K562 (cell line): ENCODE results near the gene B9D2. TPM values are rescaled to one million over a fixed set of nuclear protein-coding genes. Genes with fewer than 3 reads are reported as not detected.

Experiments used
- KAT8 ChIP-seq: fragments of 450-650 bp; IDR thresholded peaks from 2 replicates; pipeline ENCODE4 v1.6.1; 2016; ENCODE audit warnings: low read depth, mild to moderate bottlenecking
- MLX ChIP-seq, 2 experiments: fragments of 450-650 bp in 1 of 2; sonication (generic) in 1 of 2; formaldehyde crosslinking; conservative IDR thresholded peaks; 2 replicates each; pipeline versions ENCODE4 v1.4.0 to v1.8.1; 2020 to 2022; ENCODE audit warnings: mild to moderate bottlenecking in 1 of 2, missing genetic modification reagents in 1 of 2
- NBN ChIP-seq: fragments of 450-650 bp; IDR thresholded peaks from 2 replicates; pipeline ENCODE4 v1.6.1; 2016; ENCODE audit warnings: low read depth, mild to moderate bottlenecking
- RNF2 ChIP-seq: sonication (generic); IDR thresholded peaks from 2 replicates; pipeline ENCODE4 v1.6.1; 2016
- SPI1 ChIP-seq: IDR thresholded peaks from 2 replicates; pipeline ENCODE4 v1.6.1; 2011; ENCODE audit warnings: low read depth, low read length, control low read depth, borderline replicate concordance
- TGIF2 ChIP-seq: sonication (generic); formaldehyde crosslinking; IDR thresholded peaks from 2 replicates; pipeline ENCODE4 v1.8.1; 2022; ENCODE audit warnings: mild to moderate bottlenecking, missing genetic modification reagents, moderate library complexity
- ZNF263 ChIP-seq: sonication (generic); formaldehyde crosslinking; IDR thresholded peaks from 2 replicates; pipeline ENCODE4 v1.8.0; 2022; ENCODE audit warnings: mild to moderate bottlenecking, missing genetic modification reagents, borderline replicate concordance
- ZNF277 ChIP-seq: fragments of 250-450 bp; sonication (Bioruptor Pico); IDR thresholded peaks from 2 replicates; pipeline ENCODE4 v1.8.0; 2022; ENCODE audit warnings: inconsistent platforms, mild to moderate bottlenecking, moderate library complexity, borderline replicate concordance
- ZNF785 ChIP-seq: fragments of 250-450 bp; sonication (Bioruptor Pico); IDR thresholded peaks from 2 replicates; pipeline ENCODE4 v1.4.0; 2020; ENCODE audit warnings: mild to moderate bottlenecking
- polyA plus RNA-seq, 8 experiments: library from polyadenylated mRNA; depleted of rRNA in 4 of 8; stranded (reverse) in 5 of 8; unstranded in 3 of 8; fragments of >200 nt; fragmentation: Nextera tagmentation in 2 of 8; fragmentation: Illumina TruSeq in 1 of 8; extraction: Ambion mirVana in 2 of 8; extraction: Trizol in 1 of 8; gene quantifications; 2 replicates each; pipeline versions ENCODE4 v1.2.1 to v1.2.3, GENCODE V29; 2011 to 2014; ENCODE audit warnings: inconsistent platforms in 1 of 8, missing spikeins in 1 of 8
- total RNA-seq, 7 experiments: library from RNA; depleted of rRNA in 6 of 7; stranded (reverse); fragments of >200 nt in 6 of 7; fragmentation: Illumina TruSeq in 2 of 7; extraction: Trizol in 2 of 7; gene quantifications; 2 replicates each; pipeline versions ENCODE4 v1.2.1 to v1.2.3, GENCODE V29; 2011 to 2021; ENCODE audit warnings: low replicate concordance in 1 of 7
- TF ChIP-seq, protein P1 (sequence below): fragments of 250-450 bp; sonication (Bioruptor Pico); IDR thresholded peaks from 2 replicates; pipeline ENCODE4 v1.4.0; 2020; ENCODE audit warnings: mild to moderate bottlenecking, moderate library complexity, borderline replicate concordance
- TF ChIP-seq, protein P2 (sequence below), 3 experiments: fragments of 200-800 bp in 1 of 3; fragments of 250-450 bp in 1 of 3; fragments of 450-650 bp in 1 of 3; sonication (Bioruptor Pico) in 1 of 3; sonication (Bioruptor generic) in 1 of 3; formaldehyde crosslinking in 1 of 3; IDR thresholded peaks; 2 replicates each; pipeline versions ENCODE4 v1.6.1 to v1.8.0; 2016 to 2022; ENCODE audit warnings: mild to moderate bottlenecking in 2 of 3, missing genetic modification characterization in 2 of 3, missing compliant biosample characterization in 1 of 3, moderate library complexity in 1 of 3

B9D2 gene
- total and polyA plus RNA-seq, 9 of the 15 experiments (the other 6 are each of a cell fraction or from before 2014, with no cell fraction given): 0.83 to 6.9 (median 2.8) TPM

DNA sequence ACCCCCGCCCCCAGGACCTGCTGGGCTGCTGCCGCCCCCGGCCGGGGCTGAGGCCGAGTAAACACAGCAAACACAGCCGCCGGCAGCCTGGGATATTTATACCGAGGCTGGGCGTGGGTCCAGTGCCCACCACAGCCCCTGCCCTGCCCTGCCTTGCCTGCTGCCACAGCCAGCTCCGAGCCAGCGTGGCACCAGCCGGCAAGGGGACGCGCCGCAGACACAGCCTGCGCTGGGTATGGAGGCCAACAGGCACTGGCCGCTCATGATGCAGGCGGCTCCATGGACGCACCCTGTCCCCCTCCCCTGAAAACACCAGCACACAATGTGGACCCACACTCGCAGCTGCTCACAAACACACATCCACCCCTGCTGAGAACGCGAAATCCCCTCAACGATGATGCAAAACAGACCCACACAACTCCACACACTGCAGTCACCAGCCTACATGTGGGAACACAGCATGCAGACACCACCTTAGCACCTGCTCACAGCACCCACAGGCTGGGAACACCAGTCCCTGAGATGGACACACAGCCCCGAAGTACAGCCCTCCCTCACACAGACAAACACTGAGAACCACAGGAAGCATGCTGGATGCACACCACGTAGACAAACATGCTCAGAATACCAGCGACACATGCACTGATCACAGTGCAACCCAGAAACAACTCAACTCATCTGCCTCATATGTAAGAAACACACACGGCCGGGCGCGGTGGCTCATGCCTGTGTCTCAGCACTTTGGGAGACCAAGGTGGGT lies 37.8 kb downstream of the B9D2 start (continued):
- TF ChIP-seq, protein P1, sequence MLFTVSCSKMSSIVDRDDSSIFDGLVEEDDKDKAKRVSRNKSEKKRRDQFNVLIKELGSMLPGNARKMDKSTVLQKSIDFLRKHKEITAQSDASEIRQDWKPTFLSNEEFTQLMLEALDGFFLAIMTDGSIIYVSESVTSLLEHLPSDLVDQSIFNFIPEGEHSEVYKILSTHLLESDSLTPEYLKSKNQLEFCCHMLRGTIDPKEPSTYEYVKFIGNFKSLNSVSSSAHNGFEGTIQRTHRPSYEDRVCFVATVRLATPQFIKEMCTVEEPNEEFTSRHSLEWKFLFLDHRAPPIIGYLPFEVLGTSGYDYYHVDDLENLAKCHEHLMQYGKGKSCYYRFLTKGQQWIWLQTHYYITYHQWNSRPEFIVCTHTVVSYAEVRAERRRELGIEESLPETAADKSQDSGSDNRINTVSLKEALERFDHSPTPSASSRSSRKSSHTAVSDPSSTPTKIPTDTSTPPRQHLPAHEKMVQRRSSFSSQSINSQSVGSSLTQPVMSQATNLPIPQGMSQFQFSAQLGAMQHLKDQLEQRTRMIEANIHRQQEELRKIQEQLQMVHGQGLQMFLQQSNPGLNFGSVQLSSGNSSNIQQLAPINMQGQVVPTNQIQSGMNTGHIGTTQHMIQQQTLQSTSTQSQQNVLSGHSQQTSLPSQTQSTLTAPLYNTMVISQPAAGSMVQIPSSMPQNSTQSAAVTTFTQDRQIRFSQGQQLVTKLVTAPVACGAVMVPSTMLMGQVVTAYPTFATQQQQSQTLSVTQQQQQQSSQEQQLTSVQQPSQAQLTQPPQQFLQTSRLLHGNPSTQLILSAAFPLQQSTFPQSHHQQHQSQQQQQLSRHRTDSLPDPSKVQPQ: no peak
- TF ChIP-seq NBN: no peak
- TF ChIP-seq MLX (CRISPR knock-in tag; conservative IDR thresholded peaks at IDR 0.05): no peak
- TF ChIP-seq KAT8: no peak
- TF ChIP-seq ZNF785 (CRISPR knock-in tag): no peak
- no peak for TF ChIP-seq RNF2
- no peak for TF ChIP-seq ZNF277 (CRISPR knock-in tag)
- no peak for TF ChIP-seq SPI1
- no peak for TF ChIP-seq TGIF2
- TF ChIP-seq ZNF263 (CRISPR knock-in tag): no peak
- TF ChIP-seq, protein P2, sequence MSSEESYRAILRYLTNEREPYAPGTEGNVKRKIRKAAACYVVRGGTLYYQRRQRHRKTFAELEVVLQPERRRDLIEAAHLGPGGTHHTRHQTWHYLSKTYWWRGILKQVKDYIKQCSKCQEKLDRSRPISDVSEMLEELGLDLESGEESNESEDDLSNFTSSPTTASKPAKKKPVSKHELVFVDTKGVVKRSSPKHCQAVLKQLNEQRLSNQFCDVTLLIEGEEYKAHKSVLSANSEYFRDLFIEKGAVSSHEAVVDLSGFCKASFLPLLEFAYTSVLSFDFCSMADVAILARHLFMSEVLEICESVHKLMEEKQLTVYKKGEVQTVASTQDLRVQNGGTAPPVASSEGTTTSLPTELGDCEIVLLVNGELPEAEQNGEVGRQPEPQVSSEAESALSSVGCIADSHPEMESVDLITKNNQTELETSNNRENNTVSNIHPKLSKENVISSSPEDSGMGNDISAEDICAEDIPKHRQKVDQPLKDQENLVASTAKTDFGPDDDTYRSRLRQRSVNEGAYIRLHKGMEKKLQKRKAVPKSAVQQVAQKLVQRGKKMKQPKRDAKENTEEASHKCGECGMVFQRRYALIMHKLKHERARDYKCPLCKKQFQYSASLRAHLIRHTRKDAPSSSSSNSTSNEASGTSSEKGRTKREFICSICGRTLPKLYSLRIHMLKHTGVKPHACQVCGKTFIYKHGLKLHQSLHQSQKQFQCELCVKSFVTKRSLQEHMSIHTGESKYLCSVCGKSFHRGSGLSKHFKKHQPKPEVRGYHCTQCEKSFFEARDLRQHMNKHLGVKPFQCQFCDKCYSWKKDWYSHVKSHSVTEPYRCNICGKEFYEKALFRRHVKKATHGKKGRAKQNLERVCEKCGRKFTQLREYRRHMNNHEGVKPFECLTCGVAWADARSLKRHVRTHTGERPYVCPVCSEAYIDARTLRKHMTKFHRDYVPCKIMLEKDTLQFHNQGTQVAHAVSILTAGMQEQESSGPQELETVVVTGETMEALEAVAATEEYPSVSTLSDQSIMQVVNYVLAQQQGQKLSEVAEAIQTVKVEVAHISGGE (CRISPR knock-in tag; IDR thresholded peaks at IDR 0.05): no peak
